IMR-90 (cell line): ENCODE results near the gene GKN2. TPM values are rescaled to one million over a fixed set of nuclear protein-coding genes. Genes with fewer than 3 reads are reported as not detected.

ENCODE experiments used
- ATAC-seq: fragments of 200-7000 bp; cut with Tn5 transposase; 2 replicates; pipeline ENCODE4 v1.9.1; 2020; ENCODE audit warnings: low read depth, mild to moderate bottlenecking, moderate library complexity
- BruUV-seq: library from RNA; stranded (reverse); fragments of 400-500 nt; replicated peaks from 2 replicates; lab custom pipeline; 2021; lab: Mats Ljungman, UMichigan
- CTCF ChIA-PET: fragments of 300-600 bp; formaldehyde crosslinking; extraction: SDS; loops from one replicate; lab custom pipeline; 2021; ENCODE audit warnings: antibody characterized with exemption; lab: Yijun Ruan, JAX
- POLR2A ChIA-PET: fragments of 300-600 bp; sonication (Branson Sonifier 250); formaldehyde crosslinking; loops from one replicate; lab custom pipeline; 2022; ENCODE audit warnings: antibody characterized with exemption; ENCODE audit not compliant: unreplicated experiment; lab: Charles Lee
- DNase-seq: peaks from one replicate; pipeline ENCODE4 v3.0.0; 2013
- H2AFZ ChIP-seq: replicated peaks from 2 replicates; pipeline ENCODE3; 2013; ENCODE audit warnings: low read length, mild to moderate bottlenecking; ENCODE audit not compliant: poor library complexity
- H2AK5ac ChIP-seq: 2 replicates; pipeline ENCODE4 v1.6.1; 2013; ENCODE audit warnings: low read depth, low read length, inconsistent platforms
- H2AK9ac ChIP-seq: replicated peaks from 2 replicates; pipeline ENCODE3; 2013; ENCODE audit warnings: mild to moderate bottlenecking, low read depth, low read length, moderate library complexity; ENCODE audit not compliant: poor library complexity
- H2BK120ac ChIP-seq: 2 replicates; pipeline ENCODE4 v1.6.1; 2013; ENCODE audit warnings: low read depth, low read length, inconsistent platforms
- H2BK15ac ChIP-seq: 3 replicates; pipeline ENCODE4 v1.6.1; 2013; ENCODE audit warnings: low read depth, low read length, inconsistent platforms
- H2BK20ac ChIP-seq: 2 replicates; pipeline ENCODE4 v1.6.1; 2013; ENCODE audit warnings: low read depth, mild to moderate bottlenecking, inconsistent platforms, low read length, moderate library complexity
- H2BK5ac ChIP-seq: 2 replicates; pipeline ENCODE4 v1.6.1; 2013; ENCODE audit warnings: mild to moderate bottlenecking, low read depth, low read length, inconsistent platforms; ENCODE audit not compliant: poor library complexity, severe bottlenecking
- H3K14ac ChIP-seq: replicated peaks from 2 replicates; pipeline ENCODE4 v1.6.1; 2013; ENCODE audit warnings: low read depth, low read length, inconsistent platforms
- H3K18ac ChIP-seq: 2 replicates; pipeline ENCODE4 v1.6.1; 2013; ENCODE audit warnings: low read depth, low read length, control low read depth
- H3K23ac ChIP-seq: 2 replicates; pipeline ENCODE4 v1.6.1; 2013; ENCODE audit warnings: low read depth, low read length, inconsistent platforms
- H3K27ac ChIP-seq: 2 replicates; pipeline ENCODE4 v1.5.1; 2013; ENCODE audit warnings: mild to moderate bottlenecking, control low read depth, low read length; ENCODE audit not compliant: insufficient read depth
- H3K27me3 ChIP-seq: 2 replicates; pipeline ENCODE4 v1.6.1; 2013; ENCODE audit warnings: low read length; ENCODE audit not compliant: control insufficient read depth, insufficient read depth
- H3K36me3 ChIP-seq: 2 replicates; pipeline ENCODE4 v1.6.1; 2013; ENCODE audit warnings: low read length, mixed read lengths; ENCODE audit not compliant: control insufficient read depth, insufficient read depth
- H3K4ac ChIP-seq: 2 replicates; pipeline ENCODE4 v1.6.1; 2013; ENCODE audit warnings: low read depth, low read length, inconsistent platforms
- H3K4me1 ChIP-seq: 2 replicates; pipeline ENCODE4 v1.6.1; 2013; ENCODE audit warnings: low read length, mixed read lengths; ENCODE audit not compliant: control insufficient read depth, insufficient read depth
- H3K4me2 ChIP-seq: 2 replicates; pipeline ENCODE4 v1.6.1; 2013; ENCODE audit warnings: low read depth, mild to moderate bottlenecking, control low read depth, low read length, moderate library complexity
- H3K4me3 ChIP-seq: 2 replicates; pipeline ENCODE4 v1.5.1; 2013; ENCODE audit warnings: low read depth, mild to moderate bottlenecking, control low read depth, low read length, moderate library complexity; ENCODE audit not compliant: insufficient read depth
- H3K56ac ChIP-seq: 2 replicates; pipeline ENCODE4 v1.6.1; 2013; ENCODE audit warnings: low read length, inconsistent platforms; ENCODE audit not compliant: insufficient read depth; ENCODE audit errors: extremely low read depth
- H3K79me1 ChIP-seq, 2 experiments: 2 replicates each; pipeline ENCODE4 v1.6.1; 2013; ENCODE audit warnings: low read length in 2 of 2, inconsistent platforms in 1 of 2, low read depth in 1 of 2
- H3K9ac ChIP-seq: 2 replicates; pipeline ENCODE4 v1.6.1; 2013; ENCODE audit warnings: low read depth, low read length, control low read depth
- H3K9me1 ChIP-seq: 2 replicates; pipeline ENCODE4 v1.6.1; 2013; ENCODE audit warnings: low read length, inconsistent platforms; ENCODE audit not compliant: insufficient read depth
- H3K9me3 ChIP-seq: 2 replicates; pipeline ENCODE4 v1.6.1; 2013; ENCODE audit warnings: low read length; ENCODE audit not compliant: control insufficient read depth, insufficient read depth
- H4K20me1 ChIP-seq: 2 replicates; pipeline ENCODE4 v1.6.1; 2013; ENCODE audit warnings: low read length, inconsistent platforms; ENCODE audit not compliant: insufficient read depth
- H4K5ac ChIP-seq: 2 replicates; pipeline ENCODE4 v1.6.1; 2013; ENCODE audit warnings: mild to moderate bottlenecking, low read depth, low read length, control low read depth
- H4K8ac ChIP-seq, 2 experiments: 2 replicates each; pipeline ENCODE4 v1.6.1; 2013; ENCODE audit warnings: low read depth in 2 of 2, low read length in 2 of 2, control low read depth in 1 of 2, inconsistent platforms in 1 of 2
- H4K91ac ChIP-seq: 2 replicates; pipeline ENCODE4 v1.6.1; 2013; ENCODE audit warnings: low read depth, low read length, inconsistent platforms; ENCODE audit not compliant: insufficient read depth
- CHD1 ChIP-seq: IDR thresholded peaks from 2 replicates; pipeline ENCODE4 v1.6.1; 2012; ENCODE audit warnings: low read depth, low read length, improper control_type of control experiment
- FOS ChIP-seq: fragments of 150-350 bp; IDR thresholded peaks from 2 replicates; pipeline ENCODE4 v1.6.1; 2016; ENCODE audit warnings: low read depth, low read length
- MAFK ChIP-seq: IDR thresholded peaks from 2 replicates; pipeline ENCODE4 v1.6.1; 2012; ENCODE audit warnings: low read depth, low read length, improper control_type of control experiment
- MAZ ChIP-seq: IDR thresholded peaks from 2 replicates; pipeline ENCODE4 v1.6.1; 2012; ENCODE audit warnings: low read depth, mild to moderate bottlenecking, low read length, improper control_type of control experiment, moderate library complexity, borderline replicate concordance
- NFE2L2 ChIP-seq: fragments of 150-350 bp; IDR thresholded peaks from 2 replicates; pipeline ENCODE4 v1.6.1; 2016; ENCODE audit warnings: low read depth, mild to moderate bottlenecking, low read length
- POLR2A ChIP-seq: IDR thresholded peaks from 2 replicates; pipeline ENCODE4 v1.6.1; 2012; ENCODE audit warnings: mild to moderate bottlenecking, low read depth, low read length
- RAD21 ChIP-seq: IDR thresholded peaks from 2 replicates; pipeline ENCODE4 v1.6.1; 2012; ENCODE audit warnings: low read length, improper control_type of control experiment
- RCOR1 ChIP-seq: IDR thresholded peaks from 2 replicates; pipeline ENCODE4 v1.6.1; 2012; ENCODE audit warnings: mild to moderate bottlenecking, low read length, improper control_type of control experiment; ENCODE audit not compliant: insufficient replicate concordance
- RFX5 ChIP-seq: IDR thresholded peaks from 2 replicates; pipeline ENCODE4 v1.8.0; 2012; ENCODE audit warnings: low read depth, mild to moderate bottlenecking, low read length, moderate library complexity
- WGBS, 2 experiments: methylation state at CpG; one replicate each; pipeline versions ENCODE4 v1.1.5 to v1.1.7; 2013; ENCODE audit warnings: missing lambda C conversion rate in 2 of 2; ENCODE audit not compliant: insufficient read length in 1 of 2; ENCODE audit errors: extremely low coverage in 2 of 2; 5-methylcytosine and 5-hydroxymethylcytosine counted together
- dilution Hi-C: fragments of 300-500 bp; cut with HindIII; formaldehyde crosslinking; loops from one replicate; pipeline ENCODE4 v1.14.3; 2018; ENCODE audit warnings: low sequenced_read_pairs; ENCODE audit not compliant: unreplicated experiment
- in situ Hi-C: fragments of 300-500 bp; cut with MboI; formaldehyde crosslinking; loops from 3 replicates; pipeline ENCODE4 v1.14.3; 2019; ENCODE audit warnings: low sequenced_read_pairs, inconsistent platforms, mixed read lengths
- intact Hi-C: fragments of 100-400 bp; cut with micrococcal nuclease; formaldehyde crosslinking; loops from 2 replicates; pipeline ENCODE4 v1.10.0; 2022
- polyA plus RNA-seq, 3 experiments: library from polyadenylated mRNA; depleted of rRNA; stranded (reverse); fragments of >200 nt; gene quantifications; 2 replicates each; pipeline ENCODE4 v1.2.3, GENCODE V29; 2012; ENCODE audit warnings: low replicate concordance in 1 of 3
- total RNA-seq: library from RNA; depleted of rRNA; stranded (reverse); fragments of >200 nt; gene quantifications from 2 replicates; pipeline ENCODE4 v1.2.3, GENCODE V29; 2012
- TF ChIP-seq, protein P1 (sequence below): fragments of 150-350 bp; IDR thresholded peaks from 2 replicates; pipeline ENCODE4 v1.6.1; 2017; ENCODE audit warnings: mild to moderate bottlenecking, antibody characterized with exemption, low read length, low read depth
- TF ChIP-seq, protein P2 (sequence below): fragments of 150-350 bp; IDR thresholded peaks from 2 replicates; pipeline ENCODE4 v1.6.1; 2016; ENCODE audit warnings: low read depth, mild to moderate bottlenecking, low read length, moderate library complexity, borderline replicate concordance
- TF ChIP-seq, protein P3 (sequence below): conservative IDR thresholded peaks from 2 replicates; pipeline ENCODE4 v1.5.1; 2012; ENCODE audit warnings: mild to moderate bottlenecking, low read depth, low read length, improper control_type of control experiment

Gene GKN2
- total and polyA plus RNA-seq, 2 of the 4 experiments (the other 2 are of a cell fraction), result not detected

DNA sequence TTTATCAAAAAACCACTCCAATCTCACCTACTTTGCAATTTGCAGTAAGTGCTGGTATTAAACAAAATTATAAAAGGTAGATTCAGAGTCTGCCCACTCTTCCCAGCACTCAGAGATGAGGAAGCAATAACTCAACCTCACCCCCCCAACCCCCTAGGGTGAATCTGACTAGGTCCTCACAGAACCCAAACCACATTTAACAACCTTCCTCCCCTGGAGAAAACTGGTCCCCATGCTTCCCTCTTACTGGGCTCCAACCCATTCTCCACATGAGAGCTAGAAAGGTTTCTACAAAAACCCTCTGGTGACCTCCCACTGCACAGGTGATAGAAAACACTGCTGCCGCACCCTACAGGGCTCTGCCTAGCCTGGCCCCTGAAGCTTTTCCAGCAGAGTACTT lies 41.0 kb downstream of the GKN2 start:
- no peak overlapping the region; the same call in 1 of the 2 replicates for H4K91ac ChIP-seq
- intact Hi-C loops, result loop anchor here (2.0 kb wide), 1 partner anchor 203 kb away; no protein-coding TSS in a partner anchor
- CTCF ChIA-PET, result interaction anchor here (1.4 kb wide), 1 partner anchor 145 kb away, joined by 3 read pairs; no protein-coding TSS in a partner anchor
- 0 out of 2 replicates have a peak overlapping the region, but pooled peaks have one; percentile 12 for H2AK5ac ChIP-seq
- BruUV-seq, result no TSS peak
- no peak overlapping the region for H2BK5ac ChIP-seq
- H3K9me1 ChIP-seq, result peaks cover 6% of the 10 kb centered on the region; the same call in 1 of the 2 replicates
- H4K8ac ChIP-seq, result no peak overlapping the region
- H3K27me3 ChIP-seq, result no peaks in the 10 kb centered on the region
- H4K20me1 ChIP-seq, result no peaks in the 10 kb centered on the region
- H2BK120ac ChIP-seq, result no peak overlapping the region
- H3K56ac ChIP-seq, result no peak overlapping the region
- TF ChIP-seq MAZ (no peak), FOS (no peak), MAFK (no peak), RFX5 (no peak), POLR2A (no peak), NFE2L2 (no peak), RAD21 (no peak), CHD1 (no peak), RCOR1 (no peak)
- TF ChIP-seq, protein P1, sequence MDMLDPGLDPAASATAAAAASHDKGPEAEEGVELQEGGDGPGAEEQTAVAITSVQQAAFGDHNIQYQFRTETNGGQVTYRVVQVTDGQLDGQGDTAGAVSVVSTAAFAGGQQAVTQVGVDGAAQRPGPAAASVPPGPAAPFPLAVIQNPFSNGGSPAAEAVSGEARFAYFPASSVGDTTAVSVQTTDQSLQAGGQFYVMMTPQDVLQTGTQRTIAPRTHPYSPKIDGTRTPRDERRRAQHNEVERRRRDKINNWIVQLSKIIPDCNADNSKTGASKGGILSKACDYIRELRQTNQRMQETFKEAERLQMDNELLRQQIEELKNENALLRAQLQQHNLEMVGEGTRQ, result no peak
- TF ChIP-seq, protein P2, sequence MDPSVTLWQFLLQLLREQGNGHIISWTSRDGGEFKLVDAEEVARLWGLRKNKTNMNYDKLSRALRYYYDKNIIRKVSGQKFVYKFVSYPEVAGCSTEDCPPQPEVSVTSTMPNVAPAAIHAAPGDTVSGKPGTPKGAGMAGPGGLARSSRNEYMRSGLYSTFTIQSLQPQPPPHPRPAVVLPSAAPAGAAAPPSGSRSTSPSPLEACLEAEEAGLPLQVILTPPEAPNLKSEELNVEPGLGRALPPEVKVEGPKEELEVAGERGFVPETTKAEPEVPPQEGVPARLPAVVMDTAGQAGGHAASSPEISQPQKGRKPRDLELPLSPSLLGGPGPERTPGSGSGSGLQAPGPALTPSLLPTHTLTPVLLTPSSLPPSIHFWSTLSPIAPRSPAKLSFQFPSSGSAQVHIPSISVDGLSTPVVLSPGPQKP, result no peak
- TF ChIP-seq, protein P3, sequence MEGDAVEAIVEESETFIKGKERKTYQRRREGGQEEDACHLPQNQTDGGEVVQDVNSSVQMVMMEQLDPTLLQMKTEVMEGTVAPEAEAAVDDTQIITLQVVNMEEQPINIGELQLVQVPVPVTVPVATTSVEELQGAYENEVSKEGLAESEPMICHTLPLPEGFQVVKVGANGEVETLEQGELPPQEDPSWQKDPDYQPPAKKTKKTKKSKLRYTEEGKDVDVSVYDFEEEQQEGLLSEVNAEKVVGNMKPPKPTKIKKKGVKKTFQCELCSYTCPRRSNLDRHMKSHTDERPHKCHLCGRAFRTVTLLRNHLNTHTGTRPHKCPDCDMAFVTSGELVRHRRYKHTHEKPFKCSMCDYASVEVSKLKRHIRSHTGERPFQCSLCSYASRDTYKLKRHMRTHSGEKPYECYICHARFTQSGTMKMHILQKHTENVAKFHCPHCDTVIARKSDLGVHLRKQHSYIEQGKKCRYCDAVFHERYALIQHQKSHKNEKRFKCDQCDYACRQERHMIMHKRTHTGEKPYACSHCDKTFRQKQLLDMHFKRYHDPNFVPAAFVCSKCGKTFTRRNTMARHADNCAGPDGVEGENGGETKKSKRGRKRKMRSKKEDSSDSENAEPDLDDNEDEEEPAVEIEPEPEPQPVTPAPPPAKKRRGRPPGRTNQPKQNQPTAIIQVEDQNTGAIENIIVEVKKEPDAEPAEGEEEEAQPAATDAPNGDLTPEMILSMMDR, result no peak
- no peak overlapping the region for H3K27ac ChIP-seq
- 83% methylated on average over 1 of the region's 1 CpG; no CpG with 5 or more reads in 1 of the 2 experiments for whole genome bisulfite sequencing, 2 experiments
- peaks cover 10% of the 10 kb centered on the region for H3K4me1 ChIP-seq
- H3K18ac ChIP-seq, result no peak overlapping the region
- DNase-seq (no peak), ATAC-seq (no peak)
- no peak overlapping the region for H4K5ac ChIP-seq
- H3K4me2 ChIP-seq, result no peak overlapping the region
- no peak overlapping the region for H3K23ac ChIP-seq
- H2BK15ac ChIP-seq, result no peak overlapping the region
- dilution Hi-C loops, result no loop called here
- no peaks in the 10 kb centered on the region for H3K36me3 ChIP-seq
- in situ Hi-C loops, result loop anchor here (5.0 kb wide), 1 partner anchor 164 kb away; no protein-coding TSS in a partner anchor
- POLR2A ChIA-PET, result no interaction called here
- no peak overlapping the region for H2BK20ac ChIP-seq
- no peak overlapping the region for H3K9ac ChIP-seq
- no peak overlapping the region for H2AK9ac ChIP-seq
- no peak overlapping the region for H3K14ac ChIP-seq
- H3K4ac ChIP-seq, result no peak overlapping the region
- no peaks in the 10 kb centered on the region for H3K9me3 ChIP-seq
- peak overlapping the region; percentile 18 for H2AFZ ChIP-seq
- no peak overlapping the region for H3K4me3 ChIP-seq
- no peaks in the 10 kb centered on the region for H3K79me1 ChIP-seq
